ENCODE measurements around the gene CSTF2T. TPM values are rescaled to one million over a fixed set of nuclear protein-coding genes. Genes with fewer than 3 reads are reported as not detected.

The CSTF2T gene, protein sequence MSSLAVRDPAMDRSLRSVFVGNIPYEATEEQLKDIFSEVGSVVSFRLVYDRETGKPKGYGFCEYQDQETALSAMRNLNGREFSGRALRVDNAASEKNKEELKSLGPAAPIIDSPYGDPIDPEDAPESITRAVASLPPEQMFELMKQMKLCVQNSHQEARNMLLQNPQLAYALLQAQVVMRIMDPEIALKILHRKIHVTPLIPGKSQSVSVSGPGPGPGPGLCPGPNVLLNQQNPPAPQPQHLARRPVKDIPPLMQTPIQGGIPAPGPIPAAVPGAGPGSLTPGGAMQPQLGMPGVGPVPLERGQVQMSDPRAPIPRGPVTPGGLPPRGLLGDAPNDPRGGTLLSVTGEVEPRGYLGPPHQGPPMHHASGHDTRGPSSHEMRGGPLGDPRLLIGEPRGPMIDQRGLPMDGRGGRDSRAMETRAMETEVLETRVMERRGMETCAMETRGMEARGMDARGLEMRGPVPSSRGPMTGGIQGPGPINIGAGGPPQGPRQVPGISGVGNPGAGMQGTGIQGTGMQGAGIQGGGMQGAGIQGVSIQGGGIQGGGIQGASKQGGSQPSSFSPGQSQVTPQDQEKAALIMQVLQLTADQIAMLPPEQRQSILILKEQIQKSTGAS
- polyA plus RNA-seq (2013, experiment 1 of 2), result 7.5 TPM
- 7.7 TPM for polyA plus RNA-seq (2013, experiment 2 of 2)

GRCh38 chr10:51699475-51700227, at the start of gene CSTF2T:
Gene CSTF2T (minus strand): TSS chr10:51699595. CDS start chr10:51699549, 46 bp downstream.
- peak within 1 kb of the TSS; percentile 93 for H2AFZ ChIP-seq (ENCODE audit: low read depth, low read length)
- H2BK120ac ChIP-seq (ENCODE audit: low read depth, low read length), result peak within 1 kb of the TSS; percentile 93
- no peak within 1 kb of the TSS for H2BK15ac ChIP-seq (ENCODE audit: low read depth, poor library complexity, severe bottlenecking)
- H4K91ac ChIP-seq (ENCODE audit: low read length), result peak within 1 kb of the TSS; percentile 95
- peak within 1 kb of the TSS; percentile 98 for H3K27ac ChIP-seq (ENCODE audit: low read length, poor library complexity, severe bottlenecking)
- WGBS, result under 1% methylated on average over 37 of the region's 45 CpGs
- H2BK12ac ChIP-seq (ENCODE audit: low read length in 2 of 2), result peak within 1 kb of the TSS in 1 of 2 experiments; percentile 15
- H3K79me1 ChIP-seq (replicated peaks; ENCODE audit: low read length, poor library complexity, severe bottlenecking), result peaks cover 12% of the 10 kb centered on the region
- peak within 1 kb of the TSS; percentile 99 for H4K8ac ChIP-seq (ENCODE audit: low read length)
- peak within 1 kb of the TSS in 1 of 2 experiments; percentile 89 for H3K4ac ChIP-seq (ENCODE audit: low read depth in 1 of 2, low read length in 2 of 2)
- H3K4me1 ChIP-seq (ENCODE audit: control insufficient read depth, insufficient read depth, low read depth, low read length), result peaks cover 15% of the 10 kb centered on the region
- peak within 1 kb of the TSS in 1 of 2 experiments; percentile 83 for H3K14ac ChIP-seq (ENCODE audit: low read length in 2 of 2)
- peak; percentile 95 for DNase-seq
- H3K9ac ChIP-seq (ENCODE audit: low read length), result peak within 1 kb of the TSS; percentile 92
- H3K23ac ChIP-seq (ENCODE audit: low read length in 2 of 2), result peak within 1 kb of the TSS in 1 of 2 experiments; percentile 79
- H3K18ac ChIP-seq (ENCODE audit: low read depth in 1 of 2, low read length in 2 of 2), result peak within 1 kb of the TSS; percentile 93 to 99
- H3K4me2 ChIP-seq (ENCODE audit: low read length, poor library complexity, severe bottlenecking), result peak within 1 kb of the TSS; percentile 92
- H3K27me3 ChIP-seq (ENCODE audit: control insufficient read depth in 1 of 2, insufficient read depth in 1 of 2, low read length in 2 of 2), result no peaks in the 10 kb centered on the region
- peaks cover 4 to 24% of the 10 kb centered on the region in 2 experiments for H3K36me3 ChIP-seq (ENCODE audit: control insufficient read depth in 1 of 2, insufficient read depth in 2 of 2, low read depth in 1 of 2, low read length in 2 of 2)
- H2BK5ac ChIP-seq (ENCODE audit: low read depth, low read length, poor library complexity, severe bottlenecking), result peak within 1 kb of the TSS; percentile 94
- H2AK5ac ChIP-seq (ENCODE audit: low read length, severe bottlenecking), result no peak within 1 kb of the TSS
- H3K9me3 ChIP-seq (ENCODE audit: control insufficient read depth, low read length), result no peaks in the 10 kb centered on the region
- peak within 1 kb of the TSS; percentile 74 to 99 for H3K4me3 ChIP-seq (ENCODE audit: insufficient read depth in 1 of 2, low read depth in 1 of 2, low read length in 2 of 2)

DNA sequence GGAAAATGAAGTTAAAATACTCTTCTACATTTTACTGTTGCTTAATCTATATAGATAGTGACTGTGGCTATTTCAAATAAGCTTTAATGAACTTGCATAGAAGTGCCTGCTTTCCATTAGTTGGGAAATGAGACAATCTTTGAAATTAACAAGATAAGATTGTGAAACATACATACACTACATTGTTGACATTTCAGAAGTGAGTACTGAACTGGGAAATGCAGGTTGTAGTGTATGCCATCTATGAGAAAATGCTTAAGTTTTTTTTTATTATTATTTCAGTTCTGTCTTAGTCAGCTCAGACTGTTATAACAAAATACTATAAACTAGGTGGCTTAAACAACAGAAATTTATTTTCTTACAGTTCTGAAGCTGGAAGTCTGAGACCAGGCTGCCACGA, 49.6 kb upstream of the CSTF2T start:
- Histone ChIP-seq H3K9ac (ENCODE audit: low read length) (no peak overlapping the region), H2BK5ac (ENCODE audit: low read depth, low read length, poor library complexity, severe bottlenecking) (no peak overlapping the region), H3K4me3 (ENCODE audit: insufficient read depth in 1 of 2, low read depth in 1 of 2, low read length in 2 of 2) (no peak overlapping the region), H3K9me3 (ENCODE audit: control insufficient read depth, low read length) (no peaks in the 10 kb centered on the region), H2AK5ac (ENCODE audit: low read length, severe bottlenecking) (no peak overlapping the region), H3K27me3 (ENCODE audit: control insufficient read depth in 1 of 2, insufficient read depth in 1 of 2, low read length in 2 of 2) (no peaks in the 10 kb centered on the region), H3K18ac (ENCODE audit: low read depth in 1 of 2, low read length in 2 of 2) (no peak overlapping the region), H2BK15ac (ENCODE audit: low read depth, poor library complexity, severe bottlenecking) (no peak overlapping the region), H4K8ac (ENCODE audit: low read length) (no peak overlapping the region), H3K36me3 (ENCODE audit: control insufficient read depth in 1 of 2, insufficient read depth in 2 of 2, low read depth in 1 of 2, low read length in 2 of 2) (no peaks in the 10 kb centered on the region), H3K14ac (ENCODE audit: low read length in 2 of 2) (no peak overlapping the region), H3K4me2 (ENCODE audit: low read length, poor library complexity, severe bottlenecking) (no peak overlapping the region), H3K79me1 (replicated peaks; ENCODE audit: low read length, poor library complexity, severe bottlenecking) (no peaks in the 10 kb centered on the region), H4K91ac (ENCODE audit: low read length) (no peak overlapping the region), H3K23ac (ENCODE audit: low read length in 2 of 2) (no peak overlapping the region), H3K4me1 (ENCODE audit: control insufficient read depth, insufficient read depth, low read depth, low read length) (no peaks in the 10 kb centered on the region), H3K4ac (ENCODE audit: low read depth in 1 of 2, low read length in 2 of 2) (no peak overlapping the region), H2AFZ (ENCODE audit: low read depth, low read length) (no peak overlapping the region), H3K27ac (ENCODE audit: low read length, poor library complexity, severe bottlenecking) (no peak overlapping the region), H2BK120ac (ENCODE audit: low read depth, low read length) (no peak overlapping the region), H2BK12ac (ENCODE audit: low read length in 2 of 2) (no peak overlapping the region)
- 81% methylated on average over 1 of the region's 1 CpG for WGBS
- no peak for DNase-seq

GRCh38 chr10:51747216-51747615, 47.8 kb upstream of the CSTF2T start:
- H2BK15ac ChIP-seq (ENCODE audit: low read depth, poor library complexity, severe bottlenecking), result no peak overlapping the region
- H3K9me3 ChIP-seq (ENCODE audit: control insufficient read depth, low read length), result no peaks in the 10 kb centered on the region
- no peaks in the 10 kb centered on the region for H3K79me1 ChIP-seq (replicated peaks; ENCODE audit: low read length, poor library complexity, severe bottlenecking)
- H4K91ac ChIP-seq (ENCODE audit: low read length), result no peak overlapping the region
- H2BK120ac ChIP-seq (ENCODE audit: low read depth, low read length), result no peak overlapping the region
- H3K9ac ChIP-seq (ENCODE audit: low read length), result no peak overlapping the region
- H2BK12ac ChIP-seq (ENCODE audit: low read length in 2 of 2), result no peak overlapping the region
- no peak overlapping the region for H3K4me3 ChIP-seq (ENCODE audit: insufficient read depth in 1 of 2, low read depth in 1 of 2, low read length in 2 of 2)
- no peak overlapping the region for H3K4me2 ChIP-seq (ENCODE audit: low read length, poor library complexity, severe bottlenecking)
- H2AK5ac ChIP-seq (ENCODE audit: low read length, severe bottlenecking), result no peak overlapping the region
- no peak overlapping the region for H2AFZ ChIP-seq (ENCODE audit: low read depth, low read length)
- no peaks in the 10 kb centered on the region for H3K27me3 ChIP-seq (ENCODE audit: control insufficient read depth in 1 of 2, insufficient read depth in 1 of 2, low read length in 2 of 2)
- no peaks in the 10 kb centered on the region for H3K4me1 ChIP-seq (ENCODE audit: control insufficient read depth, insufficient read depth, low read depth, low read length)
- H2BK5ac ChIP-seq (ENCODE audit: low read depth, low read length, poor library complexity, severe bottlenecking), result no peak overlapping the region
- H3K4ac ChIP-seq (ENCODE audit: low read depth in 1 of 2, low read length in 2 of 2), result no peak overlapping the region
- H3K36me3 ChIP-seq (ENCODE audit: control insufficient read depth in 1 of 2, insufficient read depth in 2 of 2, low read depth in 1 of 2, low read length in 2 of 2), result no peaks in the 10 kb centered on the region
- DNase-seq, result no peak
- no peak overlapping the region for H3K27ac ChIP-seq (ENCODE audit: low read length, poor library complexity, severe bottlenecking)
- no peak overlapping the region for H3K18ac ChIP-seq (ENCODE audit: low read depth in 1 of 2, low read length in 2 of 2)
- no peak overlapping the region for H3K14ac ChIP-seq (ENCODE audit: low read length in 2 of 2)
- no peak overlapping the region for H4K8ac ChIP-seq (ENCODE audit: low read length)
- 78% methylated on average over 1 of the region's 1 CpG for WGBS
- no peak overlapping the region for H3K23ac ChIP-seq (ENCODE audit: low read length in 2 of 2)

DNA sequence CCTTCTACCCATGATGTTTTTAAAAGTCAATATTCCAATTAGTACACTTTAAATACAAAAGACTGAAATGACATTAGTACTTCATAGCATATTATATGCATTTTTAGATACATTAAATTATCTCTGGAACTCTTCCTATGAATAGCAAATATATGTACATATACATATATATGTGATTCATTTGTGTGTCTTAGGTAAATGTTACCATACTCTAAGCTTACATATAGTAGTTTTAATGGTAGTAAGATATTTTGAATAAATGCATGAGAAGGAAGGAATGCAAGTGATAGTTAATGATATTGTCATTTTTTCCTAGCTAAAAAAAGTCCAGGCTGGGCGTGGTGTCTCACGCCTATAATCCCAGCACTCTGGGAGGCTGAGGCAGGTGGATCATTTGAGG, 46.0 kb upstream of the CSTF2T start:
- Histone ChIP-seq H3K4me3 (ENCODE audit: insufficient read depth in 1 of 2, low read depth in 1 of 2, low read length in 2 of 2) (no peak overlapping the region), H2BK12ac (ENCODE audit: low read length in 2 of 2) (no peak overlapping the region), H3K4ac (ENCODE audit: low read depth in 1 of 2, low read length in 2 of 2) (no peak overlapping the region), H3K18ac (ENCODE audit: low read depth in 1 of 2, low read length in 2 of 2) (no peak overlapping the region), H2AK5ac (ENCODE audit: low read length, severe bottlenecking) (no peak overlapping the region), H3K36me3 (ENCODE audit: control insufficient read depth in 1 of 2, insufficient read depth in 2 of 2, low read depth in 1 of 2, low read length in 2 of 2) (no peaks in the 10 kb centered on the region), H3K23ac (ENCODE audit: low read length in 2 of 2) (no peak overlapping the region), H3K4me2 (ENCODE audit: low read length, poor library complexity, severe bottlenecking) (no peak overlapping the region), H3K9ac (ENCODE audit: low read length) (no peak overlapping the region), H3K14ac (ENCODE audit: low read length in 2 of 2) (no peak overlapping the region), H2AFZ (ENCODE audit: low read depth, low read length) (no peak overlapping the region), H3K79me1 (replicated peaks; ENCODE audit: low read length, poor library complexity, severe bottlenecking) (no peaks in the 10 kb centered on the region), H3K9me3 (ENCODE audit: control insufficient read depth, low read length) (no peaks in the 10 kb centered on the region), H3K27ac (ENCODE audit: low read length, poor library complexity, severe bottlenecking) (no peak overlapping the region), H4K8ac (ENCODE audit: low read length) (no peak overlapping the region), H3K27me3 (ENCODE audit: control insufficient read depth in 1 of 2, insufficient read depth in 1 of 2, low read length in 2 of 2) (no peaks in the 10 kb centered on the region), H4K91ac (ENCODE audit: low read length) (no peak overlapping the region), H2BK5ac (ENCODE audit: low read depth, low read length, poor library complexity, severe bottlenecking) (no peak overlapping the region), H2BK15ac (ENCODE audit: low read depth, poor library complexity, severe bottlenecking) (no peak overlapping the region), H2BK120ac (ENCODE audit: low read depth, low read length) (no peak overlapping the region), H3K4me1 (ENCODE audit: control insufficient read depth, insufficient read depth, low read depth, low read length) (no peaks in the 10 kb centered on the region)
- 97% methylated on average over 2 of the region's 2 CpGs for WGBS
- DNase-seq, result no peak
